ENCODE measurements around the gene CNOT11.

DNA sequence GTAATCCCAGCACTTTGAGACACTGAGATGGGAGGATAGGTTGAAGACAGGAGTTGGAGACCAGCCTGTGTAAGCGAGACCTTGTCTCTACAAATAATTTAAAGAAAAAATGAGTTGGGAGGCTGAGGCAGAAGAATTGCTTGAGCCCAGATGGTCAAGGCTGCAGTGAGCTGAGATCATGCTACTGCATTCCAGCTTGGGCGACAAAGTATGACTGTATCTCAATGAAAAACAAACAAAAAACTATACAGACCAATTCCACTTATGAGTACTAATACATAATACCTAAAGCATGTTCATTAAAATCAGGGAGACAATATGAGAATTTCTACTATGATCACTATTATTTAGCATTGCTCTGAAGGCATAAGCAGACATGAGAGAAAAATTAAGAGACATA lies 43.2 kb downstream of the CNOT11 start:
- TF ChIP-seq KDM5A (IDR thresholded peaks at IDR 0.05; ENCODE audit: borderline replicate concordance, low read length) (no peak), CTCF (CRISPR knock-in tag; IDR thresholded peaks at IDR 0.05) (no peak), PCBP2 (optimal IDR thresholded peaks at IDR 0.05; ENCODE audit: low read depth, low read length, poor library complexity, severe bottlenecking) (no peak), ZSCAN21 (CRISPR knock-in tag; IDR thresholded peaks at IDR 0.05; ENCODE audit: borderline replicate concordance) (no peak), ZNF710 (CRISPR knock-in tag; IDR thresholded peaks at IDR 0.05; ENCODE audit: borderline replicate concordance) (no peak), HMG20B (CRISPR knock-in tag; conservative IDR thresholded peaks at IDR 0.05) (no peak), ZNF558 (CRISPR knock-in tag; IDR thresholded peaks at IDR 0.05; ENCODE audit: borderline replicate concordance) (no peak), ZNF207 (IDR thresholded peaks at IDR 0.05; ENCODE audit: borderline replicate concordance) (no peak), ZNF232 (CRISPR knock-in tag; IDR thresholded peaks at IDR 0.05; ENCODE audit: borderline replicate concordance) (no peak), ZNF530 (CRISPR knock-in tag; IDR thresholded peaks at IDR 0.05; ENCODE audit: low read depth) (no peak), ZFX (CRISPR knock-in tag; IDR thresholded peaks at IDR 0.05; ENCODE audit: low read depth) (no peak)
- TF ChIP-seq, protein P1, sequence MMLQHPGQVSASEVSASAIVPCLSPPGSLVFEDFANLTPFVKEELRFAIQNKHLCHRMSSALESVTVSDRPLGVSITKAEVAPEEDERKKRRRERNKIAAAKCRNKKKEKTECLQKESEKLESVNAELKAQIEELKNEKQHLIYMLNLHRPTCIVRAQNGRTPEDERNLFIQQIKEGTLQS (CRISPR knock-in tag; IDR thresholded peaks at IDR 0.05): no peak

Measured in HepG2 (cell line).